CD4-positive, alpha-beta T cell treated with Interferon alpha-2 for 1 hour (primary cell): ENCODE results near the gene TOGARAM1.

Experiments
- DNase-seq, 2 donors: peaks; one replicate each; pipeline ENCODE4 v3.0.0-alpha.2; 2020 to 2022

The TOGARAM1 gene

DNA sequence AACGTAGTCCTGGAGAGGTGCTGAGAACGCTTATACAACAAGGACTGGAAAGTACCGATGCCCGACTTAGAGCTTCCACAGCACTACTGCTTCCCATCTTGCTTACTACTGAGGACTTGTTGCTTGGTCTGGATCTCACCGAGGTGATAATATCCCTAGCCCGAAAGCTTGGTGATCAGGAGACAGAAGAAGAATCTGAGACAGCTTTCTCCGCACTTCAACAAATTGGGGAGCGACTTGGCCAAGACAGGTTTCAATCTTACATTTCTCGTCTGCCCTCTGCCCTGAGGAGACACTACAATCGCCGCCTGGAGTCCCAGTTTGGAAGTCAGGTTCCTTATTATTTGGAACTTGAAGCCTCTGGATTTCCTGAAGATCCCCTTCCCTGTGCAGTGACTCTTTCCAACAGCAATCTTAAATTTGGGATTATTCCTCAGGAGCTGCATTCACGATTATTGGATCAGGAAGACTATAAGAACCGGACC is 1.1 kb downstream of the TOGARAM1 start:
- DNase-seq: no peak

DNA sequence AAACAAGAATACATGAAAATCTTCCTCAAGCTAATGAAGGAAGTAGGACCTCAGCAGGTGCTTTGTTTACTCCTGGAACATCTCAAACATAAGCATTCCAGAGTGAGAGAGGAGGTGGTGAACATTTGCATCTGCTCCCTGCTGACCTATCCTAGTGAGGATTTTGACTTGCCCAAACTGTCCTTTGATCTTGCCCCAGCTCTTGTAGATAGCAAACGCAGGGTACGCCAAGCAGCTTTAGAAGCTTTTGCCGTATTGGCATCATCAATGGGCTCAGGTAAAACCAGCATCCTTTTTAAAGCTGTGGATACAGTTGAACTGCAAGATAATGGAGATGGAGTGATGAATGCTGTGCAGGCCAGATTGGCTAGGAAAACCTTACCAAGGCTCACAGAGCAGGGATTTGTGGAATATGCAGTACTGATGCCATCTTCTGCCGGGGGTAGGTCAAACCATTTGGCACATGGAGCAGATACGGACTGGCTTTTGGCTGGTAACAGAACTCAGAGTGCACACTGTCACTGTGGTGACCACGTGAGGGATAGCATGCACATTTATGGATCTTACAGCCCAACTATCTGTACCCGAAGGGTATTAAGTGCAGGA is 1.9 kb downstream of the TOGARAM1 start:
- DNase-seq: no peak

DNA sequence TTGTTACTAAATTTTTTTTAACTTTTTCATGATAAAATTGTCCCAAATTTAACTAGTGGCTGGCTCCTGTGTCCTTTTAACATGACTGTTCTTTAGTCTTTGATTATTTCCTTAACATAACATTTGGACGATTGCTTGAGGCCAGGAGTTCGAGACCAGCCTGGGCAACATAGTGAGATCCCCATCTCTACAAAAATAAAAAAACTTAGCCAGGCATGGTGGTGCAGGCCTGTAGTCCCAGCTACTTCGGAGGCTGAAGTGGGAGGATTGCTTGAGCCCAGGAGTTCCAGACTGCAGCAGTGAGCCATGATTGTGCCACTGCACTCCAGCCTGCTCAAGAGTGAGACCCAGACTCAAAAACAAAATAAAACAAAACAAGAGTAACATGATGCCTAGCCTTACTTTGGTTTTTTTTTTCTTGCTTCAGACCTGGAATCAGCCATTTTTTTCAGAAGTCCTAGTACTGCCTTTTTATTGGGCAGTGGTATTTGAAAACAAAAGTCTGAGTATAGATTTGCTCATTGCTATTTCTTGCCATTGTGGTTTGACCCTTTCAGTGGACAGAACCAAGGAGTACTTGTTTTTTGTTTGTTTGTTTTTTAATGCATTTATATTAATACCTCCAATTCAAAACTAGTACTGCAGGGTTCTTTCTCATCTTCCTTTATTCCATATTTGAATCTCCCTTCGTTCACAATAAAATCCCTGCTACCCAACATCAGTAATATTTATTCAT is 4.8 kb downstream of the TOGARAM1 start:
- DNase-seq: no peak

DNA sequence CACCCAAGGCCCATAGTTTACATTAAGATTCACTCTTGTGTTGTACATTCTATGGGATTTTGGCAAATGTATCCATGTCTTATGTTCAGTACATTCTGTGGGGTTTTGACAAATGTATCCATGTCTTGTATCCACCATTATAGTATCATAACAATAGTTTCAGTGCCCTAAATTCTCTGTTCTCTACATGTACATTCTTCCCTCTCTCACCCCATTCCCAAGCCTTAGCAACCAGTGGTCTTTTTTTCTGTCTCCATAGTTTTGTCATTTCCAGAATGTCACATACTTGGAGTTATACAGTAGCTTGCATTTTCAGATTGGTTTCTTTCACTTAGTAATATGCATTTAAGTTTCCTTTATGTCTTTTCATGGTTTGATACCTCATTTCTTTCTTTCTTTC is 6.7 kb downstream of the TOGARAM1 start:
- DNase-seq: no peak

DNA sequence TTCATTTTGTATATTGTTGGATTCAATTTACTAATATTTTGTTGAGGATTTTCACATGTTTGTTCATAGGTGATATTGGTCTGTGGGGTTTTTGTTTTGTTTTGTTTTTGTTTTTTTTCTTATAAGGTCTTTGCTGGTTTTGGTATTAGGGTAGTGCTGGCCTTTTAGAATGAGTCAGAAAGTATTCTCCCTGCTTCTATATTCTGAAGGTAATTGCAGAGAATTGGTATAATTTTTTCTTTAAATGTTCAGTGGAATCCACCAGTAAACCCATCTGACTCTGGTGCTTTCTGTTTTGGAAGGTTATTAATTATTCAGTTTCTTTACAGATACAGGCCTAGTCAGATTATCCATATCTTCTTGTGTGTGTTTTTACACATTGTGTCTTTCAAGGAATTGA is 8.9 kb downstream of the TOGARAM1 start:
- no peak for DNase-seq

DNA sequence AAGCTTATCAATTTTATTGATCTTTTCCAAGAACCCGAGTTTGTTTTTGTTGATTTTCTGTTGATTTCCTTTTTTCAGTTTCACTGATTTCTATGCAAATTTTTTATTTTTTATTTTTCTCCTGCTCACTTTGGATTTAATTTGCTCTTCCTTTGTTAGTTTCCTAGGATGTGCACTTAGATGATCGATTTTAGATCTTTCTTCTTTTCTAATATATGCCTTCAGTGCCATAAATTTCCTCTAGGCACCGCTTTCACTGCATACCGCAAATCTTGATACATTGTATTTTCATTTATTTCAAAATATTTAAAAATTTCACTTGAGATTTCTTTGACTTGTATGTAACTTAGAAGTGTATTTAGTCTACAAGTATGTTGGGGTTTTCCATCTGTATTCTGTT is 9.5 kb downstream of the TOGARAM1 start:
- no peak for DNase-seq

DNA sequence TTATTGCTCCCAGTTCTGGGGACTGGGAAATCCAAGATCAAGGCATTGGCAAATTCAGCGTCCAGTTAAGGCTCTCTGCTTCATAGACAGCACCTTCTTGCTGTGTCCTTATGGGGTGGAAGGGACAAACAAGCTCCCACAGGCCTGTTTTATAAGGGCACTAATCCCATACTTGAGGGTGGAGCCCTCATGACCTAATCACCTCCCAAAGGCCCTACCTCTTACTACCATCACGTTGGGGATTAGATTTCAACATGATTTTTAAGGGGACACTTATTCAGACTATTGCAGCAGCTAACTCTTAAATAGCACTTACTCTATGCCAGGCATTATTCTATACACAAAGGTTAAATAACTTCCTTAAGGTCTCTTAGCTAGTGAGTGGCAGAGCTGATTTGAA is 17.3 kb downstream of the TOGARAM1 start:
- no peak for DNase-seq

DNA sequence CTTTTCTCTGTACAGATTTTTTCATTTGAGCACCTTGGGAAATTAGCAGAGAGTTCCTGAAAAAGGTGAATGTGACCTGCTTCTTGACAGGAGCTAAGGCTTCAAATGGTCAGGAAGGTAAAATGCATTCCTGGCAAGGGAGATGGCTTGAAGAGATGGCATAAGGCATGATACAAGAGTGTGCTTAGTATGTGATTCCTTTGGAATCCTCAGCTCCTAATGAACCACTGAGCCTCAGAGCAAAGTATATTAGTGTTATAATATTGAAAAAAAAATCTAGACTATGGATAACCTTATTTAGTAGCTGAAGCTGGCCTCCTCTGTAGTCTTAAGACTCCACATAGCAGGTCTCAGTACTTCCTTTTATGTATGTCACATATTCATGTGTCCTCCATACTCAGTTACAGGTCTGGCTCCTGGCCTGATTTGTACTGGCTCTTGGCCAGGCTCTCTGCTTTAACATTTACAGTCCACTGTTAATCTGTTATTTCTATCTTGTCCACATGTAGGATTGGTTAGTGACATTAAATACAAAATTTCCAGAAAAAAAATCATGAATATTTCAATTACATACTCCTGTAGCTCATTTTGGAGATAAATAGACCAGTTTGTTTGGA is 17.9 kb downstream of the TOGARAM1 start:
- DNase-seq: no peak

DNA sequence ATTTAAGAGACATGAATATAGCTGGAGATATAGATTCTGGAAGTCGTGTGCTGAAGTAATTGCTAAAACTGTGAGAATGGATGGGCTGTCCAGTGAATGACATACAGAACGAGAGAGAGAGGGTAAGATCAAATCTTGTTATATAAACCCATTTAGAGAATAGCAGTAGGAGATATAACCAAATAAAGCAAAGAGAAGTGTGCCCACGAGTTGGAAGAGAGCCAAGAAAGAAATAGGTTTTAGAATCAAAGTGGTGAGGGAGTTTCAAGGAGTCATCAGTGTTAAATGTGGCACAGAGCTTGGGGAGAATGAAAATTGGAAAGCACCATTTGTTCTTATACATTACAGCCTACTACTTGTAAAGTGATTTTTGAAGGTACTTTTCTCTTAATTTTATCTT is 19.2 kb downstream of the TOGARAM1 start:
- DNase-seq: no peak

DNA sequence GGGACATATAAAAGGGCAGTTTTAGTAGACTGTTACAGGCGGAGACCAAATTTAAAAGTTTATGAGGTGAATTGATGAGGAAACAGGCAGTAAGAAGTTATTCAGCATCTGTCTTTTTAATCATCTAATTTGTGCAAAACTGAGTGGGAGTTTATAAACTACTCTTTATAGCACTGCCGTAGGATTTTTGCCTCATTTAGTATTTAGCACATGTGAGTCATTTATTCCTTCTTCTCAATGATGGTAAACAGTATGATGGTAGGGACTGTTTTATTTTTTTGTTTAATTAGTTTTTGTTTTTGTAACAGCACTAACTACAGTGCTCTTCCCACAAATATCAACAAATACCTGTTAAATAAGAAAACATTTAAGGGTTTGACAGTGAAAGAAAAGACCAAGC is 20.6 kb downstream of the TOGARAM1 start:
- DNase-seq: no peak

DNA sequence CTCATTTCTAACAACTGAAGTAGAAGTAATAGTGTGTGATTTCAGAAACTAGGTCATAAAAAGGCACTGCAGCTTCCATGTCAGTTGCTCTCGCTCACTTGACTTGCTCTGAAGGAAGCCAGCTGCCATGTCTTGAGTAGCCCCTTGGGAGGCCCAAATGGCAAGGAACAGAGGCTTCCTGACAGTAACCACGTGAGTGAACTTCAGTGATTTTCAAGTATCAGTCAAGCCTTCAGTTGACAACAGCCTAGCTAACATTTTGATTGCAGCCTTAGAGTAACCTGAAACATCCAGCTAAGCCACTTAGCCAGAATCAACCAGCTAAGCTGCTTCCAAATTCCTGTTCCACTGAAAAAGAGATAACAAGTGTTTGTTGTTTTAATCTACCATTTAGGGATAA is 26.7 kb downstream of the TOGARAM1 start:
- DNase-seq: no peak

DNA sequence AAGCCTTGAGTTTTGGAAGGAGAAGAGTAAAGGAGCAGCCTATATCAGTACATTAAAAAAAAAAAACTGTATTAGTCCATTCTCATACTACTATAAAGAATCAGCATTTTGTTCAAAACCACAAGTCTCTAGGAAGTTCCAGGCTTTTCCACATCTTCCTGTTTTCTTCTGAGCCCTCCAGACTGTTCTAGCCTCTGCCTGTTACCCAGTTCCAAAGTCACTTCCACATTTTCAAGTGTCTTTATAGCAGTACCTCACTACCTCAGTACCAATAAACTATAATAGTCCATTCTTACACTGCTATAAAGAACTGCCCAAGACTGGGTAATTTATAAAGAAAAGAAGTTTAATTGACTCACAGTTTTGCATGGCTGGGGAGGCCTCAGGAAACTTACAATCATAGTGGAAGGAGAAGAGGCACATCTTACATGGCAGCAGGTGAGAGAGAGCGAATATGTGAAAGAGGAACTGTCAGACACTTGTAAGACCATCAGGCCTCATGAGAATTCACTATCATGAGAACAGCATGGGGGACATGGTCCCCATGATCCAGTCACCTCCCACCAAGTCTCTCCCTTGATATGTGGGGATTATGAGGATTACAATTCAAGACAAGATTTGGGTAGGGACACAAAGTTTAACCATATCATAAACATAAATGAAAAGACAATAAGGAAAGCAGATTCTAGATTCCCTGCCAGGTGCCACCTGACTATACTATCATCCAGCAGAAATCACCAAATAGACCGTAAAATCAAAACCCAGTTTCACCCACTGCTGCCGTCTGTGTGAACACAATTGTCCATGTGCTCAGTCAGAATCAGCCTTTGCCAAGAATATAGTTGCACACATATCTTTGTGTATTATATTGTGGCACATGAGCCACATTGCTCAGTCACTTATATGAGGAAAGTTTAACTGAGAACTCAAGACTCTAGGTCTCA is 27.8 kb downstream of the TOGARAM1 start:
- no peak for DNase-seq

DNA sequence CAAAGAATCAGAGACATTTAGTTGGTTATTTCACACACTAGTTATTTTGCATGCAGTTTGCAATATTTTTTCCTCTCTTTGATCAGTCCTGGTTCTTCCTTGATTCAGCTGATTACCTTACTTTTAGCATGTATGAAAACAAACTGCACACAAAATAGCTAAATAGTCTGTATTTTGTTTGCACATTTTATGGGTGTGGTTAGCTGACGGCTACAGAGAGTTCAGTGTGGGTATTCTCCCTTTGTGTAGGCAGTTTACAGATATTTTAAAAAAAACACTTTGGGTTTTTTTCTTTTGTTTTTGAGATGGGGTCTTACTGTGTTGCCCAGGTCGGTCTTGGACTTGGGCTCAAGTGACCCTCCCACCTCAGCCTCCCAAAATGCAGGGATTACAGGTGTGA is 28.5 kb downstream of the TOGARAM1 start:
- no peak for DNase-seq

DNA sequence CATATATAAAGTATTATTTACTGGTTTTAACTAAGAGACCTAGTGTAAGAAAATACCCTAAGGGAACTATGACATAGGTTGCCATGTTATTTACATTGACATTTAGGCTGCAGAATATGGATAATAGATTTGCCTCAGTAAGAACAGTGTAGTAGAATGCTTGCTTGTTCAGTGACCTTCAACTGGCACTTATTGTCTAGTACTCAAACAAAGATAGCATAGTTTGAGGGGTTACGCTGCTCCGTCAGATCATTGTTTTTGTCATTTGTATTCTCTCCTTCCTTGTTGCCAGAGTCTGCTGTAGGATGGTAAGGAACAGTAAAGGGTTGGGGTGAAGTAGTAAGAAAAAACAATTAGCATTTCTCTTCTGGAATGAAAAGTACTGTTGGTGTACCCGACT is 33.2 kb downstream of the TOGARAM1 start:
- no peak for DNase-seq

DNA sequence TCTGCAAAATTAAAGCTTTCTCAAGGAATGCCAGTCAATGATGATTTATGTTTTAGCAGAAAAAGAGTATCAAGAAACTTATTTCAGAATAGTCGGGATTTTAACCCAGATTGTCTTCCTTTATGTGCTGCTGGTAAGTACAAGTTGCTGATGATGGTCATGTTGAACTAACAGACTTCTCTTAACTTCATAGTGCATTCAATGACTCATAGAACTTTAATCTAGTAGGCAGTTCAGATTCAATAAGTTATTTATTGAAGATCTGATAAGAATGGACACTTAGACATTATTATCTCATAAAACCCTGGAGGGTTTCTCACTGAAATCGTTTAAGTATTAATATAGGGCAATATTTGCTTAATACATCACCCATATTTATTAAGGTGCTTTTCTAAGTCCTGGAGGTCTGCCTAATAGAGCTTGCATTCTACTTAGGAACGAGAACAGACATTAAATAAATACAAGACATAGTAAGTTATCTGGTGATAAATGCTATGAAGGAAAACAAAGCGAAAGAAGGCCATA is 33.8 kb downstream of the TOGARAM1 start:
- no peak for DNase-seq

DNA sequence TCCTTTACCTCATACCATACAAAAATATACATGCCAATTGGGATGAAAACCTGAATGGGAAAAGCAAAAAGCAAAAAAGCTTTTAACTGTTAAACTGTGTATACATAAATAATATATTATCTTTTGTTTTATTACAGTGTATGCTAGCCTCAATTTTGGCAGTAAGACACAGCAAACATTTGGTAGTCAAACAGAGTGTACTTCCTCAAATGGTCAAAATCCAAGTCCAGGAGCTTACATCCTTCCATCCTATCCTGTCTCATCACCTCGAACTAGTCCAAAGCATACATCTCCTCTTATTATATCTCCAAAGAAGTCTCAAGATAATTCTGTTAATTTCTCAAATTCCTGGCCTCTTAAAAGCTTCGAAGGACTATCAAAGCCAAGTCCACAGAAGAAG is 41.9 kb downstream of the TOGARAM1 start:
- no peak for DNase-seq

DNA sequence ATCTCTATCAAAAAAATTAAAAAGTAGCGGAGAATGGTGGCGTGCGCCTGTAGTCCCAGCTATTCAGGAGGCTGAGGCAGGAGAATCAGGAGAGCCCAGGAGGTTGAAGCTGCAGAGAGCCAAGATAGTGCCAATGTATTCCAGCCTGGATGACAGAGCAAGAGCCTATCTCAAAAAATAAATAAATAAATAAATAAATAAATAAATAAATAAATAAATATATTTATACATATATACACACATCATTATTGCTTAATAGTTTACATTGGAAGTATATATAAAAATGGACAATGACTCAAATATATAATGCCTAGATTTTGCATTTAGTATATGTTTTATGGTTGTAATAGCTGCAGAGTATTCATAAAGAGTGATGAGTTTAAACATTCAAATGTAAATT is 53.1 kb downstream of the TOGARAM1 start:
- DNase-seq: no peak

DNA sequence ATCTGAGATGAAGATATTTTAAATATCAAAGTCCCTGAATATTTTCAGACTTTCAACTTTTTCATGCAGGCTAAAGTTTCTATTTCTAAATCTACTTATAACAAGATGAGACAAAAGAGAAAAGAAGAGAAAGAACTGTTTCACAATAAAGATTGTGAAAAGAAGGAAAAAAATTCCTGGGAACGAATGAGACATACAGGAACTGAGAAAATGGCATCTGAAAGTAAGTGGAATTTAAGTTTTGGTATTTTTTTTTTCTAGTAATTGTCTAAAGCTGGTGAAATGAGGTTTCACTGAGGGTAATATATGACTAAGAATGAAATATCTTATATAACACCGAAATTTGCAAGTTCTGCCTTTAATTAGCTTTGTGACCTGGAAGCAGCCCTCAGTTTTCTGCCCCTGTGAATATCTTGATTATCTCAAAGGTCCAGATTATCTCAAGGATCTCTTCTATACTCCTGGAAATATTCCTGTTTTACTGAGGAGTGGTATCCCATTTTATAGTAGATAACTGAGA is 66.2 kb downstream of the TOGARAM1 start:
- DNase-seq: no peak

DNA sequence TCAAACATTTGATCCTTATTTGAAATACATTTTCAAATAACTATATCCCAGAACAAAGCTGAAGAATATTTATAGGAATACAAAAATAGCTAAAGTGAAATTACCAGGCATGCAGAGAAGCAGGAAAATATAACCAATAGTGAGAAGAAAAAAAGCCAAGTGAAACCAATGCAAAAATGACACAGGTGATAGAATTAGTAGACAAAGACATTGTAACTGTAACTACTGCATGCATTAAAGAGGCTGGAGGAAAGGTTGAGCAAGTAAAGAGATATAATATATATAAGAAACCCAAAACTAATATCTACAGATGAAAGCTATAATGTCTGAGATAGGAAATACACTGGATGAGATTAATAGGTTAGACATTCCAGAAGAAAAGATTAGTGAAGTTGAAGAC is 72.7 kb downstream of the TOGARAM1 start:
- no peak for DNase-seq

DNA sequence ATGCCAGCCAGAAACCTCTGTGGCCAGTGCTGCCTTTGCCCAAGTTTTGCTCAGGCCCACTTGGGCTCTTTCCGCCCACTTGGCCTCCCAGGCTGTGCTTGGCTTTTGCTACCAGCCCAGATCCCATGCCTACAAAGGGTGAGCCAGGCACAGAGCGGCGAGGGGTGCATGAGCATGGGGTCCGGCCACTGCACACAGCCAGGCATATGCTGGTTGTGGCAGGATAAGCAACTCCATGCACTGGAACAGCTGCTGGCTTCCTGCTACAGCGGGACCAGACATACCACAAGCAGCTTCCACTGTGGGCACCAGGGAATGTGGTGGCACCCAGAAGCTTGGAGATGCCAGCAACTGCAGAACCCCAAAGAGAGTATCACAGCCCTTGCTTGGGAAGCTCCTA is 76.3 kb downstream of the TOGARAM1 start:
- no peak for DNase-seq

DNA sequence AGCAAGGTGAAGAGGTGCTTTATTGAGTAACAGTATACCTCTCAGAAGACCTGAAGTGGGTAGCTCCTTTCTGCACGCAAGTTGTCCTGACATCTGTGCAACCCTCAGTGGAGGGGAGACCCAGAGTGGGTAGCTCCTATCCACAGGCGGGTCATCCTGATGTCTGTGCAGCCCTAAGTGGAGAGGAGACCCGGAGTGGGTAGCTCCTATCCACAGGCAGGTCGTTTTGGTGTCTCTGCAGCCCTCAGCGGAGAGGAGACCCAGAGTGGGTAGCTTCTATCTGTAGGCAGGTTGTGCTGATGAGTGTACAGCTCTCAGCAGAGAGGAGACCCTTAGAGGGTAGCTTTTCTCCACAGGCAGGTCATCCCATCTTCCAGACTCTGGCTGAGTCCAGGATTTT is 76.9 kb downstream of the TOGARAM1 start:
- DNase-seq: no peak

DNA sequence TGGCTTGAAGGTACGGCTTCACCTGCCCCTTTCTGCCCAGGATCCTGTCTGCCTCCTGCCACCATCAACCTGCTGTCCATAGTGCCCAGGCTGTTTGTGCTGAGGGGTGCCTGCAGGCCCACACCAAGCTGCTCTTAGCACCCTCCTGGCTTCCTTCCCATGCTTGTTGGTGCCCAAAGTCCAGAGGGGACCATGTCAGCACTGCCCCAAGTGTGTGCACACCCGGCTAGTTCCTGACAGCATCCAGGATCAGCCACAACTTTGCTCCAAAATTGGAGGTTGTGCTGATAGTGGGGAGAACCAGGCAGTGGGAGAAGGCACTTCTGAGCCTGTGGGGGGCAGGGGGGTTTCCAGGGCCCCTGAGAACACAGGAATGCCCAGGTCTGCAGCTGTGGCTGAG is 77.4 kb downstream of the TOGARAM1 start:
- DNase-seq: no peak

DNA sequence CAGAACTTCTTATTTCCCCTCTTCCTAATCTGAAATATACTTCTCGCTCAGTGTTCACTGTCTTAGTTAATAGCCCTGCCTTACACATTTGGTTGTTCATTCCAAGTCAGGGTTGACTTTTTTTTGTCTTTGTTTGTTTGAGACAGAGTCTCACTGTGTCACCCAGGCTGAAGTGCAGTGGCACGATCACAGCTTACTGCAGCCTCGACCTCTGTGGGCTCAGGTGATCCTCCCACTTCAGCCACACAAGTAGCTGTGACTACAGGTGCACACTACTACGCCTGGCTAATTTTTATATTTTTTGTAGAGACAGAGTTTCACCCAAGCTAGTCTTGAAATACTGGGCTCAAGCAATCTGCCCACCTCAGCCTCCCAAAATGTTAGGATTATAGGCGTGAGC is 79.7 kb downstream of the TOGARAM1 start:
- DNase-seq: no peak
